ENCODE measurements around the gene GLRX3. TPM values are rescaled to one million over a fixed set of nuclear protein-coding genes. Genes with fewer than 3 reads are reported as not detected.

Gene GLRX3
- total RNA-seq, 4 donors from 2014 or later, result 42.3 to 103 (median 48.6) TPM

DNA sequence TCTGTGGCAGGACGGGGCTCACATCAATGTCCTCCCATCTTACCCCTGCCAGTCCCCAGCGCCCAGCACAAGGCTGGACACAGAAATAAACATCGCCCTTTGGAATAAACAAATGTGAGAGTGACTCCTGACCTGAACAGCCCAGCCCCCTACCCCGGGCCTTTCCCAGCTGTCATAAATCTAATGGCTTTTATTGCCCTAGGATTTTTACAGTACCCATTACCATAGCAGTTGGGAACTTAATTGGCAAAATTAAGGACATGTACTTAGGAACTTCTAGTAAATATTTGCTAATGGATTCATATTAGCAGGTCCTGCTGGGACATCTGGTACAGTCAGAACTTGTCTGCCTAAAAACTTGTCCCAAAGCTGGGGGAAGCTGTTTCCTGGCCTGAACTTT is 76.6 kb downstream of the GLRX3 start:
- Histone ChIP-seq H3K27me3 (peaks cover 3% of the 10 kb centered on the region), H3K27ac (no peak overlapping the region), H3K9me3 (peaks cover 0 to 9% (median 0%) of the 10 kb centered on the region in 3 donors), H3K4me1 (no peaks in the 10 kb centered on the region), H3K36me3 (no peaks in the 10 kb centered on the region), H3K4me3 (no peak overlapping the region)
- WGBS, 2 donors (ENCODE audit: low coverage in 1 of 2), result 10 to 50% methylated on average over 1 to 2 of the region's 4 CpGs
- TF ChIP-seq EP300 (IDR thresholded peaks at IDR 0.05) (no peak), POLR2A (IDR thresholded peaks at IDR 0.05) (no peak), CTCF (IDR thresholded peaks at IDR 0.05) (no peak)
- ATAC-seq, result no peak

DNA sequence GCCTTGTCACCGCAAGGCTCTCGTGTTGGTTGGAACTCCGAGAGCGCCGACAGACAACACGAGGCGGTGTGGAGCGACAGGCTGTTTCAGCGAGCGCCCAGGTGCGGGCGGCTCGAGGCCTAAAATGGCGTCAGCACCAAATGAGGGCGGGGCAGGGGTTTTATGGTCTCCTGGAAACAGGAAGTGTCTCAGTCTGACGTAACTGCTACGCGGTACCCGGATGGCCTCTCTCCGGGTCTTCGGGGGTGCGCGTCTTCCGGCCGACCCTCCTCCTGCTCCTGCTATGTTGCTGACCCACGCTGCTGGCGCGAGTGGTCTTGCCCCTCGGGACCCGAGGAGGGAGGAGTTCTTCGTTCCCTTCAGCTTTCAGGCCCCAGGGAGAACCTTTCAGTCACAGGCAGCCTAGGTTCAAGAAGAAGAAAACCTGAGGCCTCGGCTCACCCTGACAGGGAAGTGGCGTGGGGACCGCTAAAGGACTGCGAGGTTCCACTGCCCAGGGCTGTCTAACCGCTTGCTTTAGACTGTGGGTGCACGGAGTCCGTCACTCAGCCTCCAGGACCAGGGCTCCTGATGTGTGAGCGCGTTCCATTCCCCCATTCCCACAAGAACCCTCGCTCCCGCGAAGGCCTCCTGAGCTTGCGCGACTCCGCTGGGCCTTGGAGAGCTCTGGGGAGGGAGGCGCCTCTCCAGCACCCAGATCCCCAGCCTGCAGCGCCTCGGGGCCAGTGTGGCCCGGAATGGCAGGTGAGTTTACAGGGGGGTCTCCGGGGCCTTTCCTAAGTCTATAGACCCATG is 77.3 kb downstream of the GLRX3 start:
- WGBS, 2 donors (ENCODE audit: low coverage in 1 of 2), result 81% methylated on average over 15 of the region's 51 CpGs; no CpG with 5 or more reads in 1 of the 2 donors
- Histone ChIP-seq H3K36me3 (no peaks in the 10 kb centered on the region), H3K9me3 (peaks cover 0 to 7% (median 0%) of the 10 kb centered on the region in 3 donors), H3K4me1 (no peaks in the 10 kb centered on the region), H3K27ac (no peak overlapping the region), H3K27me3 (peaks cover 3% of the 10 kb centered on the region), H3K4me3 (no peak overlapping the region)
- TF ChIP-seq CTCF (IDR thresholded peaks at IDR 0.05) (no peak), POLR2A (IDR thresholded peaks at IDR 0.05) (no peak), POLR2AphosphoS5 (IDR thresholded peaks at IDR 0.05) (no peak), EP300 (IDR thresholded peaks at IDR 0.05) (no peak)
- ATAC-seq, result no peak

DNA sequence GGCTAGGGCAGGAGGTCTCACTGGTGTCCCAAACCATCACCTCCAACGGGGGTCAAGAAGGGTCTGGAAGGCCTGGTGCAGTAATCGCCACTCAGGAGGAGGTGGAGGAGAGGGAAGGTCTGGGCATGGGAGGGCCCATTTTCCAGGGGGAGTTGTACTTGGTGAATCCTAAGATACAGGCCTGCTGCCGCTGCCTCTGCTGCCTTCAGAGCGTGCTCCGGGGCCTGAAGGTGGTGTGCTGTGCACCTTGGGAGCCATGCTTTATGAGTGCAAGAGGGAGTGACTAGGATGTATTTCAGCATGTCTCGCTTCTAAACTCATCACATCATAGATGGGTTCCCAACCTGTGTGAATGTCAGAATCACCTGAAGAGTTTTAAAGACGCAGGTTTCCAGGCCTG is 78.2 kb downstream of the GLRX3 start:
- Histone ChIP-seq H3K36me3 (no peaks in the 10 kb centered on the region), H3K4me3 (no peak overlapping the region), H3K27ac (no peak overlapping the region), H3K9me3 (no peaks in the 10 kb centered on the region), H3K4me1 (no peaks in the 10 kb centered on the region), H3K27me3 (peaks cover 3% of the 10 kb centered on the region)
- TF ChIP-seq CTCF (IDR thresholded peaks at IDR 0.05) (no peak), EP300 (IDR thresholded peaks at IDR 0.05) (no peak), POLR2A (IDR thresholded peaks at IDR 0.05) (no peak), POLR2AphosphoS5 (IDR thresholded peaks at IDR 0.05) (no peak)
- no peak for ATAC-seq
- WGBS, 2 donors (ENCODE audit: low coverage in 1 of 2), result 82 to 83% methylated on average over 2 of the region's 7 CpGs

DNA sequence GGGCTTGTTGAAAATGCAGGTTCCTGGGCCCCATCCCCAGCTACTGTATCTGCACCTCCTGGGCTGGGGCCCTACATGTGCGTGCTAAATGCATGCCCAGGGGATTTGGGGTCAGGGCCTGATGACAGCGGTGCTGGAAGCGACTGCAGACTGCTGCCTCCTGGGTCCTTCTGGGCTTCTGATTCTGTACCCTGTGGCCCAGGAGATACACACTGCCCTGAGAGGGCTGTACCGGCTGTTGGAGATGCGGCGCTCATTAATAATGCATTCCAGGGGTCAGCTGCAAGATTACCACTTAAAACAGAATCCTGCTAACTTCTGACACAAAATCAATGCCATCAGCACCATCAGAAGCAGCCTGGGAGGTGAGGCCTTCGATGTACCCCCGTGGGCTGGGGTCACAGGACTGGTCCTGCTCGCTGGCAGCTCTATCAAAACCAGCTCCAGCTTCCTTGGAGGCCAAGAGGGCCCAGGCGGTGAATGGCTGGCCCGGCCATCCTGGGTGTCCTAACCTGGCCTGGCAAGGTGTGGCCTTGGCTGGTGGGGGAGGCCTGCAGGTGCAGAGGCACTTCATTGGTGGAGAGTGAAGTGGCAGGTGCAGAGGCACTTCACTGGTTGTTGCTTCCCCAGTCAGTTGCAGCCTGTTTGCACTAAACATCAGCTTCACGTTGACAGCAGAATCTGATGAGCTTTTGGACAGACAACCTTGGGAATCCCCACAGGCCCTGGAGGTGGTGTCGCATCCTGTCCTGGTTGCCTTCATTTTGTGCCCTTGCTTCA is 79.2 kb downstream of the GLRX3 start:
- WGBS, 2 donors (ENCODE audit: low coverage in 1 of 2), result 80 to 100% methylated on average over 1 of the region's 13 CpGs
- no peak for ATAC-seq
- TF ChIP-seq EP300 (IDR thresholded peaks at IDR 0.05) (no peak), POLR2AphosphoS5 (IDR thresholded peaks at IDR 0.05) (no peak), POLR2A (IDR thresholded peaks at IDR 0.05) (no peak), CTCF (IDR thresholded peaks at IDR 0.05) (no peak)
- no peak overlapping the region for H3K4me3 ChIP-seq
- no peaks in the 10 kb centered on the region for H3K36me3 ChIP-seq
- H3K27me3 ChIP-seq, result peaks cover 3% of the 10 kb centered on the region
- H3K9me3 ChIP-seq, result no peaks in the 10 kb centered on the region
- no peak overlapping the region for H3K27ac ChIP-seq
- no peaks in the 10 kb centered on the region for H3K4me1 ChIP-seq

GRCh38 chr10:130215931-130216231 is 79.7 kb downstream of the GLRX3 start:
- WGBS, 2 donors (ENCODE audit: low coverage in 1 of 2), result 42 to 75% methylated on average over 2 to 7 of the region's 8 CpGs
- H3K4me3 ChIP-seq, result no peak overlapping the region
- TF ChIP-seq EP300 (IDR thresholded peaks at IDR 0.05), result no peak
- TF ChIP-seq POLR2A (IDR thresholded peaks at IDR 0.05), result no peak
- no peak for TF ChIP-seq POLR2AphosphoS5 (IDR thresholded peaks at IDR 0.05)
- TF ChIP-seq CTCF (IDR thresholded peaks at IDR 0.05), result no peak

More at GRCh38 chr10:130215931-130216231, 79.7 kb downstream of the GLRX3 start:
- Histone ChIP-seq H3K27me3 (peaks cover 3% of the 10 kb centered on the region), H3K36me3 (no peaks in the 10 kb centered on the region), H3K4me1 (no peaks in the 10 kb centered on the region), H3K9me3 (no peaks in the 10 kb centered on the region), H3K27ac (no peak overlapping the region)
- ATAC-seq, result no peak
